Coronary artery (tissue), 2 donors: ENCODE data around the gene MAGI2.

Source experiments
- DNase-seq: peaks from one replicate; pipeline ENCODE4 v3.0.0-alpha.2; 2017; ENCODE audit warnings: low spot score
- H3K27ac ChIP-seq, 2 donors: fragments of 200-600 bp; sonication (generic); one replicate each; pipeline ENCODE4 v1.5.1; 2016 to 2019
- H3K4me3 ChIP-seq: fragments of 200-600 bp; sonication (generic); 2 replicates; pipeline ENCODE4 v1.5.1; 2016; ENCODE audit warnings: mild to moderate bottlenecking, moderate library complexity
- CTCF ChIP-seq: fragments of 200-600 bp; sonication (generic); IDR thresholded peaks from one replicate; pipeline ENCODE4 v1.5.1; 2019; ENCODE audit warnings: antibody characterized with exemption

Gene MAGI2

GRCh38 chr7:78171398-78171797 is 1282.1 kb downstream of the MAGI2 start:
- Histone ChIP-seq H3K27ac (no peak overlapping the region), H3K4me3 (no peak overlapping the region)
- DNase-seq: no peak
- no peak for TF ChIP-seq CTCF

- TF ChIP-seq CTCF: no peak
- Histone ChIP-seq H3K4me3 (no peak overlapping the region), H3K27ac (no peak overlapping the region)
- DNase-seq: no peak
Observed at GRCh38 chr7:78170815-78171214, 1282.7 kb downstream of the MAGI2 start.

- TF ChIP-seq CTCF: no peak
- DNase-seq: no peak
- no peak overlapping the region for H3K4me3 ChIP-seq
- no peak overlapping the region for H3K27ac ChIP-seq
Observed at GRCh38 chr7:78169992-78170391, 1283.5 kb downstream of the MAGI2 start.

GRCh38 chr7:78168865-78169264 is 1284.6 kb downstream of the MAGI2 start:
- Histone ChIP-seq H3K27ac (no peak overlapping the region), H3K4me3 (no peak overlapping the region)
- no peak for DNase-seq
- TF ChIP-seq CTCF: no peak

- no peak for TF ChIP-seq CTCF
- no peak overlapping the region for H3K27ac ChIP-seq
- H3K4me3 ChIP-seq: no peak overlapping the region
- no peak for DNase-seq
Observed at GRCh38 chr7:78167860-78168259, 1285.6 kb downstream of the MAGI2 start.

GRCh38 chr7:78165854-78166253 is 1287.6 kb downstream of the MAGI2 start:
- no peak for DNase-seq
- Histone ChIP-seq H3K27ac (no peak overlapping the region), H3K4me3 (no peak overlapping the region)
- TF ChIP-seq CTCF: no peak

- Histone ChIP-seq H3K27ac (no peak overlapping the region), H3K4me3 (no peak overlapping the region)
- DNase-seq: no peak
- TF ChIP-seq CTCF: no peak
Observed at GRCh38 chr7:78165454-78165853, 1288.0 kb downstream of the MAGI2 start.
